ENCODE measurements around the gene RHD.

- no peak for TF ChIP-seq ZNF274 (IDR thresholded peaks at IDR 0.05; ENCODE audit: low read depth, low read length)
- TF ChIP-seq YY1 (IDR thresholded peaks at IDR 0.05; ENCODE audit: insufficient read depth, insufficient read length) = no peak
These were observed 96.9 kb downstream of the RHD start for GRCh38 chr1:25369241-25369640.
